ENCODE results near the gene AVL9. TPM values are rescaled to one million over a fixed set of nuclear protein-coding genes. Genes with fewer than 3 reads are reported as not detected.

The AVL9 gene
- polyA plus RNA-seq, 1 of the 3 experiments (the other 2 are of a cell fraction) = 8.9 TPM

- WGBS (ENCODE audit: low lambda C conversion rate) = 97% methylated on average over 1 of the region's 1 CpG
- no peaks in the 10 kb centered on the region; a peak in 1 of 4 replicates for H3K4me1 ChIP-seq (ENCODE audit: control insufficient read depth in 1 of 2, insufficient read depth in 2 of 2, low read depth in 1 of 2, low read length in 1 of 2)
- peaks cover 3 to 7% of the 10 kb centered on the region in 2 experiments for H3K36me3 ChIP-seq (replicated peaks in 1 of 2; ENCODE audit: control insufficient read depth in 1 of 2, insufficient read depth in 2 of 2, low read length in 1 of 2)
- no peak overlapping the region for H3K4me2 ChIP-seq
- H3K79me2 ChIP-seq (ENCODE audit: insufficient read depth) = peaks cover 89% of the 10 kb centered on the region
- peaks cover 20% of the 10 kb centered on the region; the same call in 1 of the 2 replicates for H4K20me1 ChIP-seq (ENCODE audit: insufficient read depth)
- TF ChIP-seq RXRA (IDR thresholded peaks at IDR 0.05; ENCODE audit: borderline replicate concordance, low read depth) = no peak
- TF ChIP-seq RCOR1 (IDR thresholded peaks at IDR 0.05; ENCODE audit: low read length) = no peak
- no peak for TF ChIP-seq POLR2AphosphoS5 (IDR thresholded peaks at IDR 0.05; ENCODE audit: low read depth, low read length)
- TF ChIP-seq GABPA (IDR thresholded peaks at IDR 0.05; ENCODE audit: low read depth) = no peak
- no peak for TF ChIP-seq RFX5 (IDR thresholded peaks at IDR 0.05; ENCODE audit: low read length)
- TF ChIP-seq NFIC (IDR thresholded peaks at IDR 0.05; ENCODE audit: borderline replicate concordance) = no peak
- TF ChIP-seq ELF1 (IDR thresholded peaks at IDR 0.05) = no peak
- no peak for TF ChIP-seq MEF2A (IDR thresholded peaks at IDR 0.05; ENCODE audit: borderline replicate concordance, low read depth)
- TF ChIP-seq JUND (IDR thresholded peaks at IDR 0.05) = no peak
- no peak for TF ChIP-seq TCF12 (IDR thresholded peaks at IDR 0.05)
- TF ChIP-seq IRF3 (IDR thresholded peaks at IDR 0.05; ENCODE audit: low read depth, low read length) = no peak
- TF ChIP-seq CHD2 (IDR thresholded peaks at IDR 0.05; ENCODE audit: low read length, partially characterized antibody) = no peak
- no peak for TF ChIP-seq TEAD4 (IDR thresholded peaks at IDR 0.05; ENCODE audit: borderline replicate concordance, insufficient read depth)
- no peak for TF ChIP-seq USF2 (IDR thresholded peaks at IDR 0.05; ENCODE audit: borderline replicate concordance, low read depth, low read length)
- no peak for TF ChIP-seq SIN3A (IDR thresholded peaks at IDR 0.05; ENCODE audit: borderline replicate concordance, low read depth, low read length)
- TF ChIP-seq GATA2 (CRISPR knock-in tag; IDR thresholded peaks at IDR 0.05) = no peak
- no peak for TF ChIP-seq FOSL2 (IDR thresholded peaks at IDR 0.05; ENCODE audit: borderline replicate concordance, low read depth)
- TF ChIP-seq ZBTB33 (IDR thresholded peaks at IDR 0.05; ENCODE audit: borderline replicate concordance, low read depth) = no peak
- no peak for TF ChIP-seq EP300 (IDR thresholded peaks at IDR 0.05; ENCODE audit: borderline replicate concordance in 1 of 2, low read depth in 1 of 2, low read length in 1 of 2)
- H3K9me3 ChIP-seq = no peaks in the 10 kb centered on the region
- H3K27ac ChIP-seq (ENCODE audit: low read depth in 2 of 2, low read length in 1 of 2) = no peak overlapping the region
- H3K9ac ChIP-seq = no peak overlapping the region
- ChIA-PET POLR2A (no interaction called here), CTCF (no interaction called here)
- no peaks in the 10 kb centered on the region for H3K27me3 ChIP-seq (ENCODE audit: insufficient read depth)
- no peak for DNase-seq
- peaks cover 3% of the 10 kb centered on the region for H3F3A ChIP-seq (replicated peaks; ENCODE audit: insufficient read depth)
- H3K9me2 ChIP-seq = no peaks in the 10 kb centered on the region
- no peak overlapping the region for H3K4me3 ChIP-seq (ENCODE audit: low read depth in 2 of 2, low read length in 1 of 2)
- no peak overlapping the region for H2AFZ ChIP-seq (ENCODE audit: low read depth)
Measured at GRCh38 chr7:32513210-32513609, 17.9 kb downstream of the AVL9 start.
